Hematopoietic multipotent progenitor cell treated with erythropoietin and hydrocortisone succinate and interleukin-3 and kit ligand, for 4 days (in vitro differentiated cells): ENCODE results near the gene SEMA3A.
"Not testable (repeated sequence)": the region's sequence is repeated elsewhere in the genome, so short reads cannot be mapped to it uniquely, and the experiment has no call there.

Source experiments
- DNase-seq: peaks from one replicate; pipeline ENCODE4 v3.0.0-alpha.2; 2015

SEMA3A gene

GRCh38 chr7:84057576-84057975 is 137.0 kb downstream of the SEMA3A start:
- no peak for DNase-seq

- DNase-seq, result no peak
These were observed 138.5 kb downstream of the SEMA3A start for GRCh38 chr7:84055904-84056605.

GRCh38 chr7:84055199-84055598 is 139.4 kb downstream of the SEMA3A start:
- not testable (repeated sequence) for DNase-seq

GRCh38 chr7:84049071-84049836 is 145.3 kb downstream of the SEMA3A start:
- DNase-seq, result no peak

GRCh38 chr7:84047085-84047484 is 147.5 kb downstream of the SEMA3A start:
- no peak for DNase-seq

- DNase-seq, result no peak
These were observed 149.8 kb downstream of the SEMA3A start for GRCh38 chr7:84044834-84045233.

GRCh38 chr7:84043661-84044191 is 150.9 kb downstream of the SEMA3A start:
- DNase-seq, result no peak

GRCh38 chr7:84042110-84042539 is 152.5 kb downstream of the SEMA3A start:
- no peak for DNase-seq

GRCh38 chr7:84041649-84042048 is 152.9 kb downstream of the SEMA3A start:
- DNase-seq, result no peak

GRCh38 chr7:84040355-84040754 is 154.2 kb downstream of the SEMA3A start:
- DNase-seq, result no peak

- no peak for DNase-seq
These were observed 155.2 kb downstream of the SEMA3A start for GRCh38 chr7:84039432-84039831.

- DNase-seq, result no peak
These were observed 166.9 kb downstream of the SEMA3A start for GRCh38 chr7:84027678-84028077.

GRCh38 chr7:84025332-84025927 is 169.2 kb downstream of the SEMA3A start:
- DNase-seq, result no peak

- no peak for DNase-seq
These were observed 171.8 kb downstream of the SEMA3A start for GRCh38 chr7:84022684-84023308.

GRCh38 chr7:84022009-84022408 is 172.6 kb downstream of the SEMA3A start:
- DNase-seq, result no peak

GRCh38 chr7:84021292-84021908 is 173.2 kb downstream of the SEMA3A start:
- no peak for DNase-seq

GRCh38 chr7:84017651-84018050 is 176.9 kb downstream of the SEMA3A start:
- no peak for DNase-seq

- DNase-seq, result no peak
These were observed 180.9 kb downstream of the SEMA3A start for GRCh38 chr7:84013616-84014240.

- no peak for DNase-seq
These were observed 184.8 kb downstream of the SEMA3A start for GRCh38 chr7:84009782-84010181.

GRCh38 chr7:84009051-84009450 is 185.5 kb downstream of the SEMA3A start:
- DNase-seq, result no peak

GRCh38 chr7:84003191-84003590 is 191.4 kb downstream of the SEMA3A start:
- DNase-seq, result no peak

- DNase-seq, result no peak
These were observed 192.2 kb downstream of the SEMA3A start for GRCh38 chr7:84002348-84002747.
